ENCODE data around the gene DSG2.

The DSG2 gene

GRCh38 chr18:31558567-31558966 lies 60.6 kb downstream of the DSG2 start:
- DNase-seq = no peak

- no peak for DNase-seq
Observed at GRCh38 chr18:31562726-31563125, 64.7 kb downstream of the DSG2 start.

- DNase-seq = no peak
Observed at GRCh38 chr18:31563778-31564177, 65.8 kb downstream of the DSG2 start.

GRCh38 chr18:31565345-31565744 lies 67.4 kb downstream of the DSG2 start:
- no peak for DNase-seq

GRCh38 chr18:31565782-31566512 lies 68.0 kb downstream of the DSG2 start:
- no peak for DNase-seq

- DNase-seq = no peak
Observed at GRCh38 chr18:31566576-31567306, 68.8 kb downstream of the DSG2 start.

- no peak for DNase-seq
Observed at GRCh38 chr18:31572368-31572767, 74.4 kb downstream of the DSG2 start.

- no peak for DNase-seq
Observed at GRCh38 chr18:31573051-31573450, 75.1 kb downstream of the DSG2 start.

GRCh38 chr18:31574359-31574758 lies 76.4 kb downstream of the DSG2 start:
- no peak for DNase-seq

GRCh38 chr18:31575515-31576257 lies 77.7 kb downstream of the DSG2 start:
- no peak for DNase-seq

- DNase-seq = no peak
Observed at GRCh38 chr18:31576670-31577069, 78.7 kb downstream of the DSG2 start.

- DNase-seq = no peak
Observed at GRCh38 chr18:31577195-31577594, 79.2 kb downstream of the DSG2 start.

GRCh38 chr18:31578126-31578525 lies 80.1 kb downstream of the DSG2 start:
- DNase-seq = no peak

GRCh38 chr18:31579375-31579774 lies 81.4 kb downstream of the DSG2 start:
- no peak for DNase-seq

GRCh38 chr18:31581498-31582197 lies 83.7 kb downstream of the DSG2 start:
- DNase-seq = no peak

- no peak for DNase-seq
Observed at GRCh38 chr18:31583185-31583854, 85.3 kb downstream of the DSG2 start.

GRCh38 chr18:31585991-31586390 lies 88.0 kb downstream of the DSG2 start:
- DNase-seq = no peak

GRCh38 chr18:31586616-31587015 lies 88.6 kb downstream of the DSG2 start:
- no peak for DNase-seq

- no peak for DNase-seq
Observed at GRCh38 chr18:31587529-31587928, 89.6 kb downstream of the DSG2 start.

GRCh38 chr18:31590570-31590969 lies 92.6 kb downstream of the DSG2 start:
- no peak for DNase-seq

- DNase-seq = no peak
Observed at GRCh38 chr18:31591113-31591512, 93.1 kb downstream of the DSG2 start.

- no peak for DNase-seq
Observed at GRCh38 chr18:31591628-31592027, 93.7 kb downstream of the DSG2 start, which contains the start of gene TTR. TSS of gene TTR (plus strand) at chr18:31591877. CDS start at chr18:31591903, 26 bp downstream.
